SU-DHL-6 (cell line): ENCODE results near the gene RAP1GAP2.

Experiments
- H2AFZ ChIP-seq: fragments of 200-600 bp; sonication (generic); 2 replicates; pipeline ENCODE4 v1.6.1; 2014; ENCODE audit warnings: low read depth, mild to moderate bottlenecking, moderate library complexity, mixed read lengths, antibody characterized with exemption, low read length; ENCODE audit not compliant: severe bottlenecking
- H3F3A ChIP-seq: fragments of 200-600 bp; shearing (Covaris generic); 2 replicates; pipeline ENCODE4 v1.6.0; 2016; ENCODE audit warnings: antibody characterized with exemption, mild to moderate bottlenecking; ENCODE audit not compliant: insufficient read depth
- H3K27ac ChIP-seq: fragments of 200-600 bp; sonication (generic); 2 replicates; pipeline ENCODE4 v1.5.1; 2016; ENCODE audit warnings: low read depth, mild to moderate bottlenecking, low read length, moderate library complexity, mixed read lengths
- H3K27me3 ChIP-seq: fragments of 200-600 bp; sonication (generic), shearing (Covaris generic); 2 replicates; pipeline ENCODE4 v1.6.0; 2014; ENCODE audit warnings: mild to moderate bottlenecking, low read length
- H3K36me3 ChIP-seq: fragments of 200-600 bp; sonication (generic); 2 replicates; pipeline ENCODE4 v1.6.1; 2014; ENCODE audit warnings: mild to moderate bottlenecking, low read length, mixed read lengths
- H3K4me2 ChIP-seq: fragments of 300-600, 200-600 bp; shearing (Covaris generic), sonication (generic); 2 replicates; pipeline ENCODE4 v1.6.0; 2014; ENCODE audit warnings: low read length, low read depth, mild to moderate bottlenecking; ENCODE audit not compliant: poor library complexity, severe bottlenecking
- H3K4me3 ChIP-seq: fragments of 200-600 bp; sonication (generic); 2 replicates; pipeline ENCODE4 v1.5.1; 2014; ENCODE audit warnings: antibody characterized with exemption, low read length, mild to moderate bottlenecking, mixed read lengths; ENCODE audit not compliant: insufficient read depth, poor library complexity, severe bottlenecking
- H3K79me2 ChIP-seq: fragments of 200-600 bp; sonication (generic); 2 replicates; pipeline ENCODE4 v1.6.1; 2014; ENCODE audit warnings: mild to moderate bottlenecking, low read length, moderate library complexity; ENCODE audit not compliant: insufficient read depth
- H3K9ac ChIP-seq: fragments of 200-600 bp; sonication (generic); 2 replicates; pipeline ENCODE4 v1.7.0; 2014; ENCODE audit warnings: mild to moderate bottlenecking, low read length
- H3K9me2 ChIP-seq: fragments of 200-600 bp; sonication (generic); replicated peaks from 2 replicates; pipeline ENCODE4 v1.6.1; 2014; ENCODE audit warnings: low read length; ENCODE audit not compliant: insufficient read depth
- H3K9me3 ChIP-seq: fragments of 200-600 bp; sonication (generic); 2 replicates; pipeline ENCODE4 v1.6.1; 2014; ENCODE audit warnings: low read length, mixed read lengths; ENCODE audit not compliant: insufficient read depth
- H4K20me1 ChIP-seq: fragments of 200-600 bp; sonication (generic); 2 replicates; pipeline ENCODE4 v1.6.1; 2014; ENCODE audit warnings: low read depth, mild to moderate bottlenecking, antibody characterized with exemption, low read length, moderate library complexity, mixed read lengths
- EZH2phosphoT487 ChIP-seq: fragments of 200-600 bp; sonication (generic), shearing (Covaris generic); conservative IDR thresholded peaks from 2 replicates; pipeline ENCODE4 v1.6.1; 2018; ENCODE audit warnings: mild to moderate bottlenecking, antibody characterized with exemption, low read length, moderate library complexity, mixed read lengths
- TF ChIP-seq, protein P1 (sequence below): fragments of 200-600 bp; sonication (generic); IDR thresholded peaks from one replicate; pipeline ENCODE4 v1.5.1; 2017; ENCODE audit warnings: antibody characterized with exemption, mild to moderate bottlenecking, low read length, moderate library complexity; ENCODE audit not compliant: insufficient read depth, poor library complexity, severe bottlenecking

RAP1GAP2 gene

DNA sequence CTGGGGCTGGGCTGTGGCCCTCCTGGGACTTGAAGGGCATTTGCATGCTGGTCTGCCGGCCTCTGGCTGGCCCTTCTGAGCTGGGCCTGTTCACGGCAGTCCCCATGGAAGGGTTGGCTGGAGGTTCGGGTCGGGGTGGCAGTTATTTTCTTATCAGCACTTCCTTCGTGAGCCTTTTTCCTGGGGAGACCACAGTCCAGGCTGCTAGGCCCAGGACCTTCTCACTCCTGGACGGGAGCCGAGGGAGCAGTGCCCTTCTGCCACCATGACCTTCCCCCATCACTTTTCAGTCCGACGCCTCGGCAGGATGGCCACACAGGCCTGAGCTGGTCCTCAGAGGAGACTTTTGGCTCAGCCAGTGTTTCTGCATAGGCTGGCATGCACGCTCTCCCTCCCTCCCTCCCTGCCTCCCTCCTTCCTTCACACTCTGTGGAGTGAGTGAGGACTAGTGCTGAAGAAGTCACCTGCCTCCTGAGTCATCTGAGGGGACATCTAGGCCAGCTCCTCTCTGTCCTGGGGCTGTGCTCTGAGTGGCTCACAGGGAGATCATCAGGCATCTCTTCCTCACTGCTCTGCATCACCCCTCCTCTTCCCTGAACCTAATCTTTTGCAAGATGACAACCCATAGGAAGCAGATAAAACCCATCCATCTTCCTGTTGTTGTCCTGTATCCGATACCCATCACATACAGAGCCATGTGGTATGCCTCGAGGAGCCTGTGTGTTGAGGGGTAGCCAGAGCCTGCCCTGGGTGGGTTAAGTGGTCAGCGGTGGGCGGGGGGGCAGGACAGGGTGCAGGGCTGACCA is 109.7 kb downstream of the RAP1GAP2 start:
- no peak for TF ChIP-seq EZH2phosphoT487
- TF ChIP-seq, protein P1, sequence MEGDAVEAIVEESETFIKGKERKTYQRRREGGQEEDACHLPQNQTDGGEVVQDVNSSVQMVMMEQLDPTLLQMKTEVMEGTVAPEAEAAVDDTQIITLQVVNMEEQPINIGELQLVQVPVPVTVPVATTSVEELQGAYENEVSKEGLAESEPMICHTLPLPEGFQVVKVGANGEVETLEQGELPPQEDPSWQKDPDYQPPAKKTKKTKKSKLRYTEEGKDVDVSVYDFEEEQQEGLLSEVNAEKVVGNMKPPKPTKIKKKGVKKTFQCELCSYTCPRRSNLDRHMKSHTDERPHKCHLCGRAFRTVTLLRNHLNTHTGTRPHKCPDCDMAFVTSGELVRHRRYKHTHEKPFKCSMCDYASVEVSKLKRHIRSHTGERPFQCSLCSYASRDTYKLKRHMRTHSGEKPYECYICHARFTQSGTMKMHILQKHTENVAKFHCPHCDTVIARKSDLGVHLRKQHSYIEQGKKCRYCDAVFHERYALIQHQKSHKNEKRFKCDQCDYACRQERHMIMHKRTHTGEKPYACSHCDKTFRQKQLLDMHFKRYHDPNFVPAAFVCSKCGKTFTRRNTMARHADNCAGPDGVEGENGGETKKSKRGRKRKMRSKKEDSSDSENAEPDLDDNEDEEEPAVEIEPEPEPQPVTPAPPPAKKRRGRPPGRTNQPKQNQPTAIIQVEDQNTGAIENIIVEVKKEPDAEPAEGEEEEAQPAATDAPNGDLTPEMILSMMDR: no peak
- Histone ChIP-seq H3K27ac (no peak overlapping the region), H4K20me1 (no peaks in the 10 kb centered on the region), H3F3A (no peaks in the 10 kb centered on the region), H3K9me3 (no peaks in the 10 kb centered on the region), H2AFZ (no peak overlapping the region), H3K36me3 (no peaks in the 10 kb centered on the region), H3K4me3 (no peak overlapping the region), H3K4me2 (no peak overlapping the region), H3K9me2 (no peaks in the 10 kb centered on the region), H3K79me2 (no peaks in the 10 kb centered on the region), H3K9ac (no peak overlapping the region), H3K27me3 (no peaks in the 10 kb centered on the region)

DNA sequence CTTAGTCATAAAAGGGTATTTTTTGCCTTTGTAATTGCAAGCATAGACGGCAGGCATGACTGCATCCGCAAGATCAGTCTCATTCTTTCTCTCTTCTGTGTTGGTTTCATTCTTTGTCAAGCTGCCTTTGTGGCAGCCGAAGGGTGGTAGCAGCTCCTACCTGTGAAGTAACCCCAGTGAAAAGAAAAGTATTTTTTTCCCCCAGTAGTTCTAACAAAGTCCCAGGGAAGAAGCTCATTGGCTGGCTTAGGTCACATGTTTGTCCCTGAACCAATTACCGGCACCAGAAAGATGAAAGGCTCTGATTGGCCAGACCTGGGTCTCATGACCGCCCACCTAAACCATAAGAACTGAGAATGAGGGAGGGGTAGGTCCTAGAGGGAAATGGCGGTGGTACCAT is 110.7 kb downstream of the RAP1GAP2 start:
- H3K4me3 ChIP-seq: no peak overlapping the region
- no peaks in the 10 kb centered on the region for H3K79me2 ChIP-seq
- H3K27ac ChIP-seq: no peak overlapping the region
- no peaks in the 10 kb centered on the region for H3K27me3 ChIP-seq
- no peaks in the 10 kb centered on the region for H3K36me3 ChIP-seq
- H3K9me3 ChIP-seq: no peaks in the 10 kb centered on the region
- H3K9me2 ChIP-seq: no peaks in the 10 kb centered on the region
- H3K4me2 ChIP-seq: no peak overlapping the region
- no peak overlapping the region for H3K9ac ChIP-seq
- H4K20me1 ChIP-seq: no peaks in the 10 kb centered on the region
- TF ChIP-seq, protein P1: no peak
- no peak for TF ChIP-seq EZH2phosphoT487
- H2AFZ ChIP-seq: no peak overlapping the region
- H3F3A ChIP-seq: no peaks in the 10 kb centered on the region

DNA sequence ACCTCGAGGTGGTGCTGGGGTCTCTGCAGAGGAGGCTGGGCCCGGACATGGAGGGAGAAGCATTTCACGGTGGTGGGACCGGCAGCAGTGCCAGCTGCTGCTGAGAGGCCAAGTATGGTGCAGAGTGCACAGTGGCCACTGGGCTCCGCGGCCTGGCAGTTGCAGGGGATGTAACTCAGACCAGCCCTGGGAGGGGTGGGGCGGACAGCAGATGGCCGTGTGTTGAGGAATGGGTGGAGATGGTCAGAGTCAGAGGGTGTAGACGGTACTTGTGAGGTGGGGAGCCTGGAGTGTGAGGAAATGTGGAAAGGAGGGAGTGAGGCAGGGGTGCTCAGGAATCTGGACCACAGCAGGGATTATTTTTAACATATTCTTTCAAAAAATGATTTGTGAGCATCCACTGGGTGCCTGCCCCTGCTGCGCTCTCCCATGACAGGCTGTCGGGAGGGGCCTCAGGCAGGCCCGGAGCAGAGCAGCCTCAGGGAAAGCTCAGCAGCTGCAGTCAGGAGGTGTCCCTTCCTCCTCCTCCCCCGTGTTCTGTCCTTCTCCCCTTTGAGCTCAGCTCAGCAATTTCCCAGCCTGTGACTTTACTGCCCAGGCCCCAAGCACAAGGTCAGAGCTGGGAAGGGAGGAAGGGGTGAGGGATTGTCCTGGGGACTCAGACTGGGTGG is 113.1 kb downstream of the RAP1GAP2 start:
- Histone ChIP-seq H3K9ac (no peak overlapping the region), H3K79me2 (no peaks in the 10 kb centered on the region)

More for the DNA sequence above, 113.1 kb downstream of the RAP1GAP2 start:
- Histone ChIP-seq H3K9me2 (no peaks in the 10 kb centered on the region), H3K27me3 (no peaks in the 10 kb centered on the region), H3K4me3 (no peak overlapping the region), H3K36me3 (no peaks in the 10 kb centered on the region), H3K4me2 (no peak overlapping the region), H3K27ac (no peak overlapping the region), H3F3A (no peaks in the 10 kb centered on the region), H3K9me3 (no peaks in the 10 kb centered on the region), H2AFZ (no peak overlapping the region), H4K20me1 (no peaks in the 10 kb centered on the region)
- TF ChIP-seq, protein P1: no peak
- no peak for TF ChIP-seq EZH2phosphoT487
